K562 (cell line): ENCODE results near the gene PRRT1. TPM values are rescaled to one million over a fixed set of nuclear protein-coding genes. Genes with fewer than 3 reads are reported as not detected.
A peak's percentile ranks its signal among the peaks of the same experiment; 100 is the strongest.

Experiments used
- BCL6 ChIP-seq: fragments of 250-450 bp; sonication (Bioruptor Pico); IDR thresholded peaks from 2 replicates; pipeline ENCODE4 v1.4.0; 2020
- CHD7 ChIP-seq: fragments of 200-600 bp; sonication (generic); IDR thresholded peaks from one replicate; pipeline ENCODE4 v1.6.1; 2012; ENCODE audit warnings: mild to moderate bottlenecking, low read depth, low read length, inconsistent platforms
- NR4A1 ChIP-seq, 2 experiments: fragments of 250-450 bp in 1 of 2; fragments of 450-650 bp in 1 of 2; sonication (Bioruptor Pico) in 1 of 2; IDR thresholded peaks; 2 replicates each; pipeline versions ENCODE4 v1.4.0 to v1.6.1; 2016 to 2020; ENCODE audit warnings: mild to moderate bottlenecking in 2 of 2, missing compliant biosample characterization in 1 of 2, missing genetic modification characterization in 1 of 2, moderate library complexity in 1 of 2
- OTX1 ChIP-seq: fragments of 450-650 bp; formaldehyde crosslinking; IDR thresholded peaks from 2 replicates; pipeline ENCODE4 v1.4.0; 2022; ENCODE audit warnings: mild to moderate bottlenecking
- TAF1 ChIP-seq: IDR thresholded peaks from 2 replicates; pipeline ENCODE4 v1.6.1; 2011; ENCODE audit warnings: mild to moderate bottlenecking, low read length, moderate library complexity; ENCODE audit not compliant: insufficient read depth, control insufficient read depth, severe bottlenecking; ENCODE audit errors: extremely low read depth
- USF2 ChIP-seq: sonication (generic); formaldehyde crosslinking; IDR thresholded peaks from 2 replicates; pipeline ENCODE4 v1.5.0; 2020; ENCODE audit warnings: missing genetic modification reagents
- ZFX ChIP-seq: sonication (generic); formaldehyde crosslinking; IDR thresholded peaks from 2 replicates; pipeline ENCODE4 v1.8.0; 2022; ENCODE audit warnings: mild to moderate bottlenecking, missing genetic modification reagents, moderate library complexity
- ZNF431 ChIP-seq: sonication (generic); formaldehyde crosslinking; IDR thresholded peaks from 2 replicates; pipeline ENCODE4 v1.8.0; 2022; ENCODE audit warnings: mild to moderate bottlenecking, missing genetic modification reagents
- ZNF551 ChIP-seq: fragments of 250-450 bp; sonication (Bioruptor Pico); IDR thresholded peaks from 2 replicates; pipeline ENCODE4 v1.5.0; 2021; ENCODE audit warnings: mild to moderate bottlenecking, moderate library complexity
- polyA plus RNA-seq, 8 experiments: library from polyadenylated mRNA; depleted of rRNA in 4 of 8; stranded (reverse) in 5 of 8; unstranded in 3 of 8; fragments of >200 nt; fragmentation: Nextera tagmentation in 2 of 8; fragmentation: Illumina TruSeq in 1 of 8; extraction: Ambion mirVana in 2 of 8; extraction: Trizol in 1 of 8; gene quantifications; 2 replicates each; pipeline versions ENCODE4 v1.2.1 to v1.2.3, GENCODE V29; 2011 to 2014; ENCODE audit warnings: inconsistent platforms in 1 of 8, missing spikeins in 1 of 8
- total RNA-seq, 7 experiments: library from RNA; depleted of rRNA in 6 of 7; stranded (reverse); fragments of >200 nt in 6 of 7; fragmentation: Illumina TruSeq in 2 of 7; extraction: Trizol in 2 of 7; gene quantifications; 2 replicates each; pipeline versions ENCODE4 v1.2.1 to v1.2.3, GENCODE V29; 2011 to 2021; ENCODE audit warnings: low replicate concordance in 1 of 7
- TF ChIP-seq, protein P1 (sequence below): fragments of 450-650 bp; formaldehyde crosslinking; IDR thresholded peaks from 2 replicates; pipeline ENCODE4 v1.4.0; 2022; ENCODE audit warnings: mild to moderate bottlenecking, moderate library complexity
- TF ChIP-seq, protein P2 (sequence below): fragments of 250-450 bp; sonication (Bioruptor Pico); IDR thresholded peaks from 2 replicates; pipeline ENCODE4 v1.8.0; 2022; ENCODE audit warnings: inconsistent platforms

PRRT1 gene
- total and polyA plus RNA-seq, 9 of the 15 experiments (the other 6 are each of a cell fraction or from before 2014, with no cell fraction given) = 0.14 to 3.5 (median 0.41) TPM

- TF ChIP-seq, protein P1, sequence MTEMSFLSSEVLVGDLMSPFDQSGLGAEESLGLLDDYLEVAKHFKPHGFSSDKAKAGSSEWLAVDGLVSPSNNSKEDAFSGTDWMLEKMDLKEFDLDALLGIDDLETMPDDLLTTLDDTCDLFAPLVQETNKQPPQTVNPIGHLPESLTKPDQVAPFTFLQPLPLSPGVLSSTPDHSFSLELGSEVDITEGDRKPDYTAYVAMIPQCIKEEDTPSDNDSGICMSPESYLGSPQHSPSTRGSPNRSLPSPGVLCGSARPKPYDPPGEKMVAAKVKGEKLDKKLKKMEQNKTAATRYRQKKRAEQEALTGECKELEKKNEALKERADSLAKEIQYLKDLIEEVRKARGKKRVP (CRISPR knock-in tag) = no peak
- 0 out of 2 replicates have a peak, but pooled peaks have one; percentile 27 for TF ChIP-seq OTX1 (CRISPR knock-in tag)
- TF ChIP-seq ZNF431 (CRISPR knock-in tag) = no peak; the same call in 1 of the 2 replicates
- TF ChIP-seq, protein P2, sequence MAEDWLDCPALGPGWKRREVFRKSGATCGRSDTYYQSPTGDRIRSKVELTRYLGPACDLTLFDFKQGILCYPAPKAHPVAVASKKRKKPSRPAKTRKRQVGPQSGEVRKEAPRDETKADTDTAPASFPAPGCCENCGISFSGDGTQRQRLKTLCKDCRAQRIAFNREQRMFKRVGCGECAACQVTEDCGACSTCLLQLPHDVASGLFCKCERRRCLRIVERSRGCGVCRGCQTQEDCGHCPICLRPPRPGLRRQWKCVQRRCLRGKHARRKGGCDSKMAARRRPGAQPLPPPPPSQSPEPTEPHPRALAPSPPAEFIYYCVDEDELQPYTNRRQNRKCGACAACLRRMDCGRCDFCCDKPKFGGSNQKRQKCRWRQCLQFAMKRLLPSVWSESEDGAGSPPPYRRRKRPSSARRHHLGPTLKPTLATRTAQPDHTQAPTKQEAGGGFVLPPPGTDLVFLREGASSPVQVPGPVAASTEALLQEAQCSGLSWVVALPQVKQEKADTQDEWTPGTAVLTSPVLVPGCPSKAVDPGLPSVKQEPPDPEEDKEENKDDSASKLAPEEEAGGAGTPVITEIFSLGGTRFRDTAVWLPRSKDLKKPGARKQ (CRISPR knock-in tag) = no peak
- peak; percentile 41 for TF ChIP-seq TAF1
- no peak for TF ChIP-seq BCL6
- TF ChIP-seq ZNF551 (CRISPR knock-in tag) = no peak
- TF ChIP-seq NR4A1 (CRISPR knock-in tag; IDR thresholded peaks at IDR 0.05) = no peak
- TF ChIP-seq NR4A1 (tag; IDR thresholded peaks at IDR 0.05) = 0 out of 2 replicates have a peak, but pooled peaks have one; percentile 7
- no peak for TF ChIP-seq ZFX
- no peak for TF ChIP-seq CHD7
- TF ChIP-seq USF2 = no peak
Measured at GRCh38 chr6:32177788-32178546, 26.2 kb upstream of the PRRT1 start, which contains the start of gene RNF5 (continued).
